Hematopoietic multipotent progenitor cell treated with erythropoietin and hydrocortisone succinate and interleukin-3 and kit ligand, for 4 days (in vitro differentiated cells): ENCODE measurements around the gene MOB1B.
"Not testable (repeated sequence)": the region's sequence is repeated elsewhere in the genome, so short reads cannot be mapped to it uniquely, and the experiment has no call there.

ENCODE experiments used
- DNase-seq: peaks from one replicate; pipeline ENCODE4 v3.0.0-alpha.2; 2015

The MOB1B gene

DNA sequence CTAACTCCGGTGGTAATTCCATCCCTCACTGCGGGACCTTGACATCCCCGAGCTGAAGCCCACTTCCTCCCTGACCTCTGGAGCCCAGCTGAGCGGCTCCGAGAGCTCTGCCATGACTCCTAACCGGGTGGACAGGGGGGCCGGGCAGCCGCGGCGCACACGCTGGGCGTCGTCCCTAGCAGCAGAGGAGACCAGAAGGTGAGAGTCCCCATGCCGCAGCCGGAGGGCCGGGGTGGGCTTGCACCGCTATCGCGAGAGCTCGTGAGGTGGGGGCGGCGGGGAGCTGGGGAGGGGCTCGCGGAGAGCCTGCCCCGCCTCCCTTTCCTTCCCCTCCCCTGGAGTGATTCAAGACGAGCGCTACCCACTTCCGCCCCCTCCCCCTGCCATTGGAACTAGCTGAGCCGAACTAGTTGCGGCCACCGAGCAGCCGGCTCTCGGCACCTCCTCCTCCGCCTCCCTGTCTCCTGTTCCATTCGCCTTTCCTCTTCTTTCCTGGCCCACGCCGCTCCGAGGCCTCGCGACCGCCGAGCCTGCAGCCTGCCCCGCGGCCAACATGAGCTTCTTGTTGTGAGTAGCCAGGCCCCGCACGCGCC, at the start of gene MOB1B:
MOB1B (plus strand) TSS at position 386 of the 593 bp plus-strand sequence; CDS start at position 554, 168 bp downstream.
- DNase-seq = peak; percentile 92

DNA sequence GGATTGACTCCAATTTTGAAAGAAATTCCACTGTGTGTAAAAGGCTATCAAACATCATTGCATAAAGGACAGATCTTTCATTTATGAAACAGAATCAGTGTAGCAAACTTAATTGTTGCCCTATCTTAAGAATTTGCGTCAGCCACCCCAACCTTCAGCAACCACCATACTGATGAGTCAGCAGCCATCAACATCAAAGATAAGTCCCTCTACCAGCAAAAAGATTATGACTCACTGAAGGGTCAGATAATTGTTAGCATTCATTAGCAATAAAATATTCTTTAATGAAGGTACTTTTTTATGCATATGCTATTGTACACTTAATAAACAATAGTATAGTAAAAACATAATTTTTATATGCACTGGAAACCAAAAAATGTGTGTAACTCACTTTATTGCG, 46.7 kb upstream of the MOB1B start:
- peak; percentile 74 for DNase-seq

DNA sequence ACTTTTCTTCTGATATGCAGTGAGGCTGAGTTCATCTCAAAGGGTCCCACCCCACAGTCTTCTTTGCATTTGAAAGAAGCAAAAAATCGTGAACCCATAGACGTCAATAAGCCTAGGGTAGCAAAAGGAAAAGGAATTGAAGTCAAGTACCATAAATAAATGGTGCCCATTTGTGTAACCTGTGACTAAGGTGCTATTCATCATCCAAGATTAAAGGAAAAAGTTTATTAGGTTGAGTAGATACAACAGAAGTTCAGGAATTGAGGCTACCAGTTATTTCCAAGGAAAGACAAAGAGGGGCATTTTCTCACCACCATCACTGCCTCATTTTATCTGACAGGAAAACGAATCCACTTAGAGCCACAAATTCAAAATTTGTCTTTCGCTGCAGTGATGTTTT, 43.7 kb upstream of the MOB1B start:
- DNase-seq = no peak

DNA sequence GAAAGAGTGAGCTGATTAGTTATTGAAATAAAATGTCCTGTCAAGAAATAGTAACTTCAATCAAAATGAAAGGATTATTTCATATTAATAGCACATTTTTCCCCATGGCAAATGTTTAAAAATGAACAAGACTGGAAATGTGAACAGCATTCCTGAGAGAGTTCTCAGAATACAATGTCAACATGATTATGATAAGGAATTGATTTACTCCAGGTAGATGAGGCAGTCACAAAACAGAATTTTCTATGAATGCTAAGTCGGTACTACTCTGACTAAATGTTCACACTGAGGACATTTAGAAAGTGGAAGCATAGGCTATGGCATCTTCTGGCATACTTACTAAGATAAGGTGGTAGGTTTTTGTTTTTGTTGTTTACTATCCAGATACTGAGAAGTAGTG, 43.1 kb upstream of the MOB1B start:
- DNase-seq = no peak

DNA sequence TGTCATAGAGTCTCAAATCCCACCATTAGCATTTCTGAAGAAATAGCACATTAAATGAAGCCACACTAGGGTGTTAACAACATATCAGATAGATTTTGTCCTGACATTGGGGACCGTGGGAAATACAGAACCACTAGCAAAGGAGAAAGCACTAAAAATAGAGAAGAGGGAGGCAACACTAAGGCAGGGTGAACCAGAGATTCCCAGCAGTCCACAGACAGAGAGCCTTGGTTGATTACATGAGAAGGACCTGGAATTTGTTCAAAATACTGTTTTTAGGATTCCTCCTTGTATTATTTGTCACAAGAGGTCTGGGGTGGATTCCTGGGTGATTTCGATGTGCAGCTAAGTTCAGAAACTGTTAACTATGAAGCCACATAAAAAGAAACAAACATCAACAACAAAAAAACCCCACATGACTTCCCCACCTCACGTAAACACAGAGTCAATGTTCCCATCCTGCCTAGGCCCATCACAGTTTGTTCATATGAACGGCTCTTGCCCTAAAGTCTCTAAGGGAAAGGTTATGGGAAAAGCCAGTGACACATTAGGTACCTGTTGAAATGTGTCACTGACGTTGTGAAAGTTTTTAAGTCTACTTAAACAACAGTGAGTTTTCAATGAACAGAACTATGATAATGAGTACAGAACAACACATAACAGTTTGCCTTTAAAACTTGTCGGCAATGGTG, 38.9 kb upstream of the MOB1B start:
- no peak for DNase-seq

DNA sequence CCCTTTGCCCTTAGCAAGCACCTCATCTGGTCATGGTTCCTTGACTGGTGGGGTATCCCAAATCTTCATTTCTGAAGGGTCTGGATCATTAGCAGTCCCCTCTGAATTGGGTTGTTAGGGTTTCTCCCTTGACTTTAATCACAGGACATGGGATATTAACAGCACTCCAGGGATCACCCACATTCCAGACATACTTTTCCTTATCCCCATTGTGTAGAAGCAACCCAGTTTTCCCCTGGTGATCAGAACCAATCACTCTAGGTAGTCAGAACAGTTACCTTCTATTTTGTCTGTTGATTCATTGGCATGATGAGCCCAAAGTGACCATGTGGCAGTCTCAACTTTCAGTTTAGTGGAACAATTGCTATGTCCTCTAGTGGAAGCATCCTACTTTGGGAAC, 33.4 kb upstream of the MOB1B start:
- DNase-seq = no peak

DNA sequence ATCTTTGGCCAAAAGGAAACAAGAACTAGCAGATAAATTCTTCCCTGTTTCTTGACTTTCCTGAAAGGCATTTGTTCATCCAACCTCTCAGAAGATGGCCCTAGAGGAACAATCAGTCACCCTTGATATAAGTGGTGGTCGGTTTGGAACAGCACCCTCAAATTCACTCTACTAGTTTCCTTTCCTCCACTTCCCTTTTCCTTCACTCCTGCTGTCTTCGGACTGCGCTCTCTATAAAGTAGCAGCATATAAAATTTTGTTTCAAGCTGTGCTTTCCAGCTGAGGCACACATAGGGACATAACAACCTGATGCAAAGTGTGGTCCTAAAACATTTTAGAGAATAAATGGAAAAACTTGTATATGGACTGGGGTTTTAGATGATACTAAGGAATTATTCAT, 29.0 kb upstream of the MOB1B start:
- no peak for DNase-seq

DNA sequence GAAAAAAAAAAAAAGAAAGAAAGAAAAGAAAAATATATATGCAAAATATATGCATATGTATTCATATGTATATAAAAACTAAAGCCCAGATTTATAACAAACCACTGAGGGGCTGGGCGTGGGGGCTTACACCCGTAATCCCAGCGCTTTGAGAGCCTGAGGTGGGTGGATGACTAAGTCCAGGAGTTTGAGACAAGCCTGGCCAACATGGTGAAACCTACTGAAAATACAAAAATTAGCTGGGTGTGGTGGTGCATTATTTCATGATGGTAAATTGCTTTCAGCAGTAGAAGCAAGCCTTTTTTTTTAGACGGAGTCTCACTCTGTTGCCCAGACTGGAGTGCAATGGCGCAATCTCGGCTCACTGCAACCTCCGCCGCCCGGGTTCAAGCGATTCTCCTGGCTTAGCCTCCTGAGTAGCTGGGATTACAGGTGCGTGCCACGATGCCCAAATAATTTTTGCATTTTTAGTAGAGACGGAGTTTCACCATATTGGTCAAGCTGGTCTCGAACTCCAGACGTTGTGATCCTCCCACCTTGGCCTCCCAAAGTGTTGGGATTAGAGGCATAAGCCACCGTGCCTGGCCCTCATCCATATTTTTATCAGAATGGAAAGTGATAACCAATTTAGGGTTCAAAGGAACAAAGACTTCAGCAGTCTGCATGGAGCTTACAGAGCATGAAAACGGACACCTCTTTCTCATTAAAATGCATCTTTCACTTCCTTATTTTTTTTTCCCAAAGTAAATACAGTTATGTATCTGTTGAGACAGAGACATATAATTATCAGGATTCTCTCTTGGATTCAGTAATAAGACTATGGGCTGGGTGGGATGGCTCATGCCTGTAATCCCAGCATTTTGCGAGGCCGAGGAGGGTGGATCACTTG, 27.7 kb upstream of the MOB1B start:
- no peak for DNase-seq

DNA sequence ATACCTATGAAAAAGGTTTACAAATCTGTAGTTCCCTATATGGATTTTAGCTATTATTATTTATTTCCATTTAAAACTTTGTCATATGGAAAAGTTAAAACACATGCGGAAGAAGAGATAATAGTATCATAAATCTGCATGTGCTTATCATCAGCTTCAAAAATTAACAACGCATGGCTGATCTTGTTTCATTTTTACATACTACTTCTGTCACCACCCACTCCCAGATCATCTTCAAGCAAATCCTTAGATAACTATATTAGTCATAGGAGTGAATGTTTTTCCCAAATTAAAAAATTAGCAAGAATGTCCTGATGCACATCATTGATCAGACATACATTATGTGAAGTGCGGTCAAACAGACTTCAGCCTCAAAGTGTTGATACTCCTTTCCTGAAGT, 24.6 kb upstream of the MOB1B start:
- no peak for DNase-seq

DNA sequence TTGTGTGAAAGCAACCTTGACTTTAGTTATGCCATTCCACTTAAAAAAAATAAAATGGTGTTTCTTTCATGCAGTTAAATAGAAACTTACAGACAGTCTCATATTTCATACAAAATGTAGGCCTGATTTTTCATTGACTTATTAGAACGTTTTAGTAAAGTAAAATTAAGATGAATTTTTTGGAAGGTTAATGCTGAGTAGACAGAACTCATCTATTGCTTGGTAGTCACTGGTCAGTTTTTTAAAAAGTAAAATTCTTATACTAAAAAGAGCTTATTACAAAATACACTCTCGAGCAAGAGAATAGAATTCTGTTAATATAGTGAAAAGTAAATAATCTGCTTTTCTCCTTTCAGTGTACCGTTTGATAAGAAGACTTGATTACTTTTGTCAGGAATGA, 21.4 kb upstream of the MOB1B start:
- no peak for DNase-seq

DNA sequence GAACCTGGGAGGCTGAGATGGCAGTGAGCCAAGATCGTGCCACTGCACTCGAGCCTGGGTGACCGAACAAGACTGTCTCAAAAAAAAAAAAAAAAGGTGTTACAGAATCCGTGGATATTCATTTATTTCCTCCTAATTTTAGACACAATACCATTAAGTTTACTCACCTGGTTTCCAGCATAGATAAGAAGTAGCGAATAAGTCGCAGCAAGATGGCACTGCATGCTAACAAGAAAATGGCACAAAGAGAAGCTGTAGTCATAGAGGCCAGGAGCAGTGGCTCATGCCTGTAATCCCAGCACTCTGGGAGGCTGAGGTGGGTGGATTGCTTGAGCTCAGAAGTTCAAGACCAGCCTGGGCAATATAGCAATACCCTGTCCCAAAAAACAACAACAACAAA, 17.0 kb upstream of the MOB1B start:
- DNase-seq = no peak

DNA sequence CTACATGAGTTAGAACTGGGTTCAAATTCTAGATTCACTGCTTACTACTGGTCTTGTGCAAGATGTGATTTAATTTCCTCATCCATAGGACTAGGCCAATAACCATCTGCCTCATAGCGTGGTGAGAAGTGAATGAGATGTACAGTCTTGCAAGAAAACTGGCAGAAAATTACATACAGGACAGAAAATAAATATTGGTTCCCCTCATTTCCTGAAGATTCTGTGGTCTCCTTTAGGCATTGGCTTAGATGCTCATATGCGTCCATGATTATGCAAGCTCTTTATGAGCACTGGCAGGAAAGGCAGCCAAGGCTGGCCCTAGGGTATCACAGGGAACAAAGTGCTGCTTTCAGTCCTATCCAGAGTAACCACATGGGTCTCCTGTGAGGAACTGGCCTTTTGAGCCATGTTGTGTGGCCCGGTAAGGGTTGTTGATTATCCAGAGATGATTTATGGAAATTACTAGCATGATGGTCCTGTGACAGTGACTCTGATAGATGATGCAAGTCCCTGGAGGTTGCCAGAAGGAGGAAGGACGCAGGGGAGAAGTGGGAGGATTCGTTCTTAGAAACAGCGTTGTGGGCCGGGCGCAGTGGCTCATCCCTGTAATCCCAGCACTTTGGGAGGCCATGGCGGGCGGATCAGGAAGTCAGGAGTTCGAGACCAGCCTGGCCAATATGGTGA, 9.9 kb upstream of the MOB1B start:
- DNase-seq = no peak

DNA sequence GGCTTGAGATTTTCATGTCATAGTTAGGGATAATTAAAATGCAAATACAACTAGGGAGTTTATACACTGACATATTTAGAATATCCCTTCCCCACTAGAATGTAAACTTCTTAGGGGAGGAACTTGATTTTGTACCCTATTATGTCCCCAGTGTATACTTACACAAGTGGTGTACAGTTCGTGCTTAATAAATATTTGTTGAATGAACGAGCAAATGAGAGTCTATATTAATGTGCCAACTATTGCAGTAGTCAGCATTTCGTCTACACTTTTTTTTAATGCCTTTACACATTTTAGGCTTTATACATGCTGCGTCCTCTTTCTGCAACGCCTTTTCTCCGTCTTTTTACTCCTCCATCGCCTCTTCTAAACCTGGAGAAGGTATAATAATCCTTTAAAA, 8.4 kb upstream of the MOB1B start:
- DNase-seq = no peak

DNA sequence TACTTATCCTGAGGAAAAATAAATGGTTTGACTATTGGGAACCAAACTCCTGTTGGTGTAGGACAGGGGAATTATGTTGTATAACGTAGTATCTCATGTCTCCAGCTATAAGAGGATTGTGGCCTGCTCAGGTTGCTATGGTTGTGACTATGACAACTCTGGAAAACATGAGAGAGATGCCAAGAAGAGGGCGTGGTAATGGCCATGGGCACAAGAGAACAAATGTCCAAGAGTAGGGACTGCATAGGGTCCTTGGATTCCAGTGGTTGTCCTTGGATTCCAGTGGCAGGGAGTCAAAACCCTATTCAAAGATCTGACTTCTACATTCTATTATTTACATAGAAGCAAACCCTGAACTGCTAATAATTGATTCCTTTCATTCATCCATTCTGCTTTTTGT, 6.8 kb upstream of the MOB1B start:
- no peak for DNase-seq

DNA sequence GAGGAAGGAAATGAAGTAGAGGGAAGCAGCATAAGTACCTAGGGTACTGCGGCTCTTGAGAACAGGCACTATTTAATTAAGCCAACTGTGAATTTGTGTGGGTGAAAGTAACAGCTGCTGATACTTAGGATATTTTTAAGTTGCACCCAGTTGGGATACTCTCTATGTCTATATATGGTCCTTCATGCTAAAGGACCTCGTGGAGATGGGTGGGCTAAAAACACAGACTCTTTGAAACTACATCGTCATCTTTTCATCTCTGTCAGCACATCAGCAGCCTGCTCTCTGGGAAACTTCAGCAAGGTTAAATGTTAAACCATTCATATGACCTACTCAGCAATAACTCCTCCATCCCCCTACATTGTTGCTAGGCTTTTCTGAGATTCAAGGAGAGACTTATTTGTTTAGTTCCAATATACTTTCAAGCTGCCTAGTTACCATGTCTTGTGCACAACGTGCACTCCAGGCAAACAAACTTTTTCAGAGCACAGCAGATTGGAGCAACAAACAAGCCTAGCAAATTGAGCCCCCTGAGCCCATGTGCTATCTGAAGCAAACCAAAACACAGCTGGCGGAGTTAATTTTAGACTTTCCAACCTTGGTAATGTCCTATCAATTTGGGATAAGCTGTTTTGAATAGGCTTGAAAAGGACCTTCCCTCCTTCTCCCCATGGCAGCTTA, 6.2 kb upstream of the MOB1B start:
- no peak for DNase-seq

DNA sequence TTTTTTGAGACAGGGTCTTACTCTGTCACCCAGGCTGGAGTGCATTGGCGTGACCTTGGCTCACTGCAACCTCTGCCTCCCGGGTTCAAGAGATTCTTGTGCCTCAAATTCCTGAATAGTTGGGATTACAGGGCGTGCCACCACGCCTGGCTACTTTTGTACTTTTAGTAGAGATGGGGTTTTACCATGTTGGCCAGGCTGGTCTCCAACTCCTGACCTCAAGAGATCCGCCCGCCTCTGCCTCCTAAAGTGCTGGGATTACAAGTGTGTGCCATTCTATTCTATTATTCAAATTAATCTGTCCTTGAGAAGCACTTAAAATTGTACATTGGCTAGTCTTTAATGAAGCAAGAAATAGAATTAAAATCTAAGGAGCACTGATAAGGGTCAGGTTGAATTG, 3.6 kb upstream of the MOB1B start:
- not testable (repeated sequence) for DNase-seq

DNA sequence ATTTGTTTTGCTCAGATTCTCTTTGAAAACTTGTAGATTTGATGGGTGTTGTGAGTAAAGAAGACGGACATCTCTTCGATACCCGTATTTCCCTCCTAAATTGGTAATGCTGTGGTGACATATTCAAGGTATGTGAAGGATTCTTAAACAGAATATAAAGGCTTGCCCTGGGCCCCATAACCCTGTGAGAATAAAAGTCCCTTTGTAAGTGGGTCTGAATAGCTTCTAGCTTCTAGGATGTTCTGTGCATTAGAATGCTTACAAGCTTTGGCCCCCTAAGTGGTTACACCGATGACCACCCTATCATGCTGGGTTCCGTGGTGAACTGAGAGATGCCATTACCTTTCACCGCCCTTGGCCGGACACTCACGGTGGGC, 574 bp upstream of the MOB1B start:
- no peak for DNase-seq

DNA sequence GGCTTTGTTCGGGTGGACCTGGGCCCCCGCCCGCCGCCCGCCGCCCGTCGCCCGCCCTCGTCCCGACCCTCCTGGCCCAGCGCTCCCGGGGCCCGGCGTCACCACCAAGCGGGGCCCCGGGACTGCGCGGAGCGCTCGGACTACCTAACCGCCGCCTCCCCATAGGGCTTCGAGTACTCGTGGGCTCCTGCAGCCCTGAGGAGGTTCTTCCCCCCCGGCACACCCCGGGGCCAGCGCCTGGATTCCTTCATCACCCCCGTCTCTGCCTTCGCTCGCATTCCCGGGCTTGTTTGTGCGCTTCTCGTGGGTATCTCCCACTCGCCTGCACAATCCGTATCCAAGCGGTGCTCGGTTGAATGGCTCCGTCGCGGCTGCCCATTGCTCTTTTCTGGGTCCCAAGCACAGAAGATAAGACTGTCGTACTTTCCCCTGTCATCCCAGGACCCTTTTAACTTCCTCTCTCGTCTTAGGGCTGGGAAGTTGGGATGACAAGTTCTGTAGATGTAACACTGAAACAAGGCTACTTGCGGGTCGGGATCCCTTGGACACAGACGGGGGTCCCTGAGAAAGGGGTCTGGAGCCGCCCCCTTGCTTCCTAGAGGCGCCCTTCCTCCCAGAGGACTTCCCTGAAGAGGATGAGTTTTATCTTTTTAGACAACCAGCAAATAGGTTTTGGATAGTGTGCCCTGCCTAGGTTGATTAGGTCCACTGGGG, 565 bp downstream of the MOB1B start:
- DNase-seq = peak; percentile 62

DNA sequence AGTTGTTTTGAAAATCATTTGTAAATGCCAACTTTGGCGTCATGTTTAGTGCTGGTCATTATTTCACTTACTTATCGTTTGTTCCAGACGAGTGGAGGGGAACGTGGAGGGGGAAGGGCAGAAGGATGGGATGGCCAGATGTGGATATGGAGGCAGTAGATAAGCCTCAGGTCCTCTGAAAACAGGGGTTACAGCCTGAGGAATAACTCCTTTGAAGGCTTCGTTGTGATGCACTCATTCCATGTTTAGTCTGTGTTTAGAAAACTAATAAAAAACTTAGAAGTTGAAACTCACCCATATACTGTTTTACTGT, 1.1 kb downstream of the MOB1B start:
- DNase-seq = peak; percentile 96

DNA sequence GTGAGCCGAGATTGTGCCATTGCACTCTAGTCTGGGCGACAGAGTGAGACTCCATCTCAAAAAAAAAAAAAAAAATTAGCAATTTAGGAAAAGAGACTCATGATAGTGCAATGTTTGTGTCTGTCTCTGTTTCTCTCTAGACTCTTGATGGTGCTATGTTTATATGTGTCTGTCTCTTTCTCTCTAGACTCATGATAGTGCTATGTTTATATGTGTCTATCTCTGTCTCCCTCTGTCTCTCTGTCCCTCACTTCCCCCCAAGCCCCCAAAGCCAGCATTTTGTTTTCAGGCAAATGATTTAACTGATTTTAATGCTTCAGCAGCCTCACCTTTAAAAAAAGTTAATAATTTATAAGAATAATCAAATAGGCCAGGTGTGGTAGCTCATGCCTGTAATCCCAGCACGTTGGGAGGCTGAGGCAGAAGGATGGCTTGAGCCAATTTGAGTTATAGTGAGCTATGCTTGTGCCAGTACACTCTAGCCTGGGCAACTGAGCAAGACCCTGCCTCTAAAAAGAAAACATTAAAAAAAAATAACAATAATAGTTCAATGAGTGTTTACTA, 6.9 kb downstream of the MOB1B start:
- no peak for DNase-seq

DNA sequence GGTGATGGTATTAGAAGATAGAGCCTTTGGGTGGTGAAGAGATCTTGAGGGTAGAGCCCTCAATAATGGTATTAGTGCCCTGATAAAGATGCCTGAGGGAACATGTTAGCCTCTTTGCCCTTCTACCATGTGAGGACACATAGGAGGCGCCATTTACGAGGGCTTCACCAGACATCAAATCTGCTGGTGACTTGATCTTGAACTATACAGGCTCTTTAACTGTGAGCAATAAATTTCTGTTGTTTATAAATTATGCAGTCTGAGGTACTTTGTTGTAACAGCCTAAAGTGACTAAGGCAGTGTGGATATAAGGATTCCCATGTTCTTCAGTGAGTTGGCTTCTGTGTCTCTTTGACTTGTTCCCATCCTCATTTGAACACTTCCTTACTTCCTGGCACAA, 11.8 kb downstream of the MOB1B start:
- peak; percentile 20 for DNase-seq

DNA sequence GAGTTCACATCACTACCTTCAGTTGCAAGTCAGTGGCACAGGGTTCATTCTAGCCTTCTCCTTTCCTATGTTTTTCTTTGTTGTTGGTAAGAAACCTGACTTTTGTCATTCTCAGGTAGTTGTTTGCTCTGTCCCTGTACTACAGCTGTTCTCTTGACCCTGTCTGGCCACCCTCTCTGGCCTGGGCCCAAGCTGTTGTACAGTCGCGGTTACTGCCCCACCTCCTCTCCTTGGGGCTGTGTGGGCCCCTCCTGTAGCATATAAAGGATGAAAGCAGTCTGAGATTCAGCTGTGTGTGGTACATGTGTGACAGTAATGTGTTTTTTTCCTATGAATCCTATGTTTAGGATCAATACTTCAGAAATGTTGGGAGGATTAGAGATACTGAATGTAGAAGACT, 12.5 kb downstream of the MOB1B start:
- DNase-seq = no peak
